Neutrophil (primary cell): ENCODE data around the gene PCP4.

Experiments used
- H3K27ac ChIP-seq: fragments of 200-600 bp; sonication (generic); 2 replicates; pipeline ENCODE4 v1.5.1; 2016; ENCODE audit warnings: mild to moderate bottlenecking, moderate library complexity
- H3K27me3 ChIP-seq: fragments of 200-600 bp; sonication (generic); 2 replicates; pipeline ENCODE4 v1.6.0; 2016; ENCODE audit warnings: mild to moderate bottlenecking
- H3K36me3 ChIP-seq: fragments of 200-600 bp; sonication (generic); 2 replicates; pipeline ENCODE4 v1.5.1; 2017
- H3K4me1 ChIP-seq, 2 experiments: fragments of 200-600 bp in 1 of 2; sonication (generic) in 1 of 2; 1 replicate in 1 of 2; 2 replicates in 1 of 2; pipeline versions ENCODE4 v1.5.1 to v1.6.1; 2013 to 2016; ENCODE audit warnings: low read depth in 1 of 2, low read length in 1 of 2, mild to moderate bottlenecking in 1 of 2, moderate library complexity in 1 of 2; ENCODE audit not compliant: control insufficient read depth in 1 of 2, insufficient read depth in 1 of 2
- H3K4me3 ChIP-seq, 2 experiments: fragments of 200-600 bp in 1 of 2; sonication (generic) in 1 of 2; 1 replicate in 1 of 2; 2 replicates in 1 of 2; pipeline ENCODE4 v1.5.1; 2013 to 2016; ENCODE audit warnings: low read depth in 1 of 2, low read length in 1 of 2, mild to moderate bottlenecking in 1 of 2, moderate library complexity in 1 of 2
- H3K9me3 ChIP-seq: fragments of 200-600 bp; sonication (generic); 2 replicates; pipeline ENCODE4 v1.5.1; 2016
- TF ChIP-seq, protein P1 (sequence below): fragments of 200-600 bp; sonication (generic); IDR thresholded peaks from 2 replicates; pipeline ENCODE4 v1.5.1; 2016; ENCODE audit warnings: antibody characterized with exemption

Gene PCP4

DNA sequence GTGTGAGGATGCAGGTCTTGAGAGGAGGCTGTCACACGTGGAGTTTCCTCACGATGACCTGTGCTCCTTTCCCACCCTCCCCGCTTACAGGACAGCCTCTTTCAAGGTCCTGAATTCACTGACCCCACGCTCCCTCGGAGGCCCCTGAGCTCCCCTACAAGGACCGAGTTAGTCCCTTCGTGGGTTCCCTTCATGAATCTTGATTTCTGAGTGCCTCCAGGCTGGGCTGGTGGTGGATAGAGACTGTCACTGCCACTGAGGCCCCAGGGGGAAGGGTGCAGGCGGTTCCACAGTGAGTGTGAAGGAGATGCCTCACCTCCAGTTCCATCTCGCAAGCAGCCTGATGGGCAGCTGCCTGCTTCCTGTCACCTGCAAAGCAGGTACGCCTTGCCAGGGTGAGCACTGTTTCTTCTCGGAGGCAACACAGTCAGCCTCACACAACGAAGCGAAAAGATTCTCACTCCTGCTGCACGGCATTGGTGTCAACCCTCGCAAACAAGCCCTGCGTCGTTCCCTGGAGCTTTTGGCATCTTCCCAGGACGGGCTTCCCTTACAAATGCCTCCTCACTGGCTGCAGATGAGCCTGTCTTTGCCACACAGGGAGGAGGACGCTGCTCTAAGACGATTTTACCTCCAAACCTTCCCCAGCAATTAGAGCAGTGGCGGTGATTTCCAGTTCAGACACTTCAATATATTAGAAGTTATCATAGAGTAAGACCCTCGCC lies 26.7 kb upstream of the PCP4 start:
- Histone ChIP-seq H3K4me3 (no peak overlapping the region), H3K36me3 (no peaks in the 10 kb centered on the region), H3K27ac (no peak overlapping the region), H3K27me3 (no peaks in the 10 kb centered on the region), H3K4me1 (no peaks in the 10 kb centered on the region), H3K9me3 (no peaks in the 10 kb centered on the region)
- TF ChIP-seq, protein P1, sequence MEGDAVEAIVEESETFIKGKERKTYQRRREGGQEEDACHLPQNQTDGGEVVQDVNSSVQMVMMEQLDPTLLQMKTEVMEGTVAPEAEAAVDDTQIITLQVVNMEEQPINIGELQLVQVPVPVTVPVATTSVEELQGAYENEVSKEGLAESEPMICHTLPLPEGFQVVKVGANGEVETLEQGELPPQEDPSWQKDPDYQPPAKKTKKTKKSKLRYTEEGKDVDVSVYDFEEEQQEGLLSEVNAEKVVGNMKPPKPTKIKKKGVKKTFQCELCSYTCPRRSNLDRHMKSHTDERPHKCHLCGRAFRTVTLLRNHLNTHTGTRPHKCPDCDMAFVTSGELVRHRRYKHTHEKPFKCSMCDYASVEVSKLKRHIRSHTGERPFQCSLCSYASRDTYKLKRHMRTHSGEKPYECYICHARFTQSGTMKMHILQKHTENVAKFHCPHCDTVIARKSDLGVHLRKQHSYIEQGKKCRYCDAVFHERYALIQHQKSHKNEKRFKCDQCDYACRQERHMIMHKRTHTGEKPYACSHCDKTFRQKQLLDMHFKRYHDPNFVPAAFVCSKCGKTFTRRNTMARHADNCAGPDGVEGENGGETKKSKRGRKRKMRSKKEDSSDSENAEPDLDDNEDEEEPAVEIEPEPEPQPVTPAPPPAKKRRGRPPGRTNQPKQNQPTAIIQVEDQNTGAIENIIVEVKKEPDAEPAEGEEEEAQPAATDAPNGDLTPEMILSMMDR = no peak

GRCh38 chr21:39842741-39843459 lies 24.3 kb upstream of the PCP4 start:
- Histone ChIP-seq H3K9me3 (no peaks in the 10 kb centered on the region), H3K27ac (no peak overlapping the region), H3K27me3 (no peaks in the 10 kb centered on the region), H3K4me3 (no peak overlapping the region), H3K36me3 (no peaks in the 10 kb centered on the region), H3K4me1 (no peaks in the 10 kb centered on the region)
- TF ChIP-seq, protein P1 = no peak

DNA sequence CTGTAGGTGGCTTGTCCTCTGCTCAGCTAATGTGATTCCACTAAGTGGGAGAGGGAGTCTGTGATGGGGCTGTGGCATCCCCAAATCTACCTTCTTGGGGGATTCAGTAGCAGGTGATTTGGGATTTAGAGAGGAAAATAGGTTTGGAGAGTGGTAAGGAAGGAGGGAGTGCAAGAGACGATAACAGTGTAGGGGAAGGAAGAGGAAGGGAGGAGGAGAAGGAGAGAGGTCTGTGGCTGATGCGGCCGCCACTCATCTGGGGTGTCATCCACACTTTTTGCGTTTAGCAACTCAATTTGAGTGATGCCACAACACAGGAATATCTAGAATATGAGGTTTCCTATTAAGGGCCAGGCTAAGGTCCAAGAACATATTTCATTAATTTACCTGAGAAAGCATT lies 23.8 kb upstream of the PCP4 start:
- Histone ChIP-seq H3K9me3 (no peaks in the 10 kb centered on the region), H3K27ac (no peak overlapping the region), H3K36me3 (no peaks in the 10 kb centered on the region), H3K4me3 (no peak overlapping the region), H3K4me1 (no peaks in the 10 kb centered on the region), H3K27me3 (no peaks in the 10 kb centered on the region)
- TF ChIP-seq, protein P1 = no peak

GRCh38 chr21:39843916-39844315 lies 23.3 kb upstream of the PCP4 start:
- Histone ChIP-seq H3K9me3 (no peaks in the 10 kb centered on the region), H3K27ac (no peak overlapping the region), H3K36me3 (no peaks in the 10 kb centered on the region), H3K27me3 (no peaks in the 10 kb centered on the region), H3K4me1 (no peaks in the 10 kb centered on the region), H3K4me3 (no peak overlapping the region)
- TF ChIP-seq, protein P1 = no peak

DNA sequence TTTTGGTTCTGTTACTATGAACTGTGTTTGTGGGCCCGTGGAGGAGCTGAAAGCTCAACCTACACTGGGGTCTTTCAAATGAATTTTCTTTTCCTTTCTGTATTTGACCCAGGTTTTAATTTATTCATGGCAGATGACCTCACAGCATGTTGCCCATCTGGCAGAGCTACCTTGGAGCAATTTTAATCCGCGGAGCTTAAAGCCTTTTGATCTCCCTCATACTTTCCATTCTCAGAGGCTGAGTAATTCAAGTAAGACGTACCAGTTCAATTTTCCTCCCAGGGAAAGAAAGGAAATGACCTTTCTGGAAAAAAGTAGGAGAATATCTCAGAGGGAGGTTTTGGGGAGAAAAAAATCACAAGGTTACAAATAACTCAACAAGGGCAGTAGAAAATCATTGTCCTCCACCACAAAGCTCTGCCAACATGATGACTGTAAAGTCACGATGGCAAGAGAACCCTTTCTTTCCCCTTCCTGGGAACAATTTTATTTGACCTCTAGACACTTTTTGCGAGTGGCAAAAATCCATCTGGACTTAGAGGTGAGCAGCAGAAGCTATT lies 21.6 kb upstream of the PCP4 start:
- TF ChIP-seq, protein P1 = no peak
- Histone ChIP-seq H3K4me1 (no peaks in the 10 kb centered on the region), H3K9me3 (no peaks in the 10 kb centered on the region), H3K4me3 (no peak overlapping the region), H3K36me3 (no peaks in the 10 kb centered on the region), H3K27me3 (no peaks in the 10 kb centered on the region), H3K27ac (no peak overlapping the region)
